Measurements from ENCODE around the gene ZBTB39.

GRCh38 chr12:57010627-57011247 is 4.4 kb upstream of the ZBTB39 start:
- TF ChIP-seq CTCF (IDR thresholded peaks at IDR 0.05) (no peak), POLR2A (IDR thresholded peaks at IDR 0.05) (no peak)

Data from Peyer's patch (tissue), 4 donors.